HG02981 (cell line): Measurements from ENCODE around the gene ZNF579.

ENCODE experiments used
- ATAC-seq: cut with Tn5 transposase; IDR thresholded peaks from one replicate; pipeline ENCODE4 v1.9.1; 2021; ENCODE audit warnings: mild to moderate bottlenecking, moderate library complexity; ENCODE audit not compliant: unreplicated experiment

Gene ZNF579

DNA sequence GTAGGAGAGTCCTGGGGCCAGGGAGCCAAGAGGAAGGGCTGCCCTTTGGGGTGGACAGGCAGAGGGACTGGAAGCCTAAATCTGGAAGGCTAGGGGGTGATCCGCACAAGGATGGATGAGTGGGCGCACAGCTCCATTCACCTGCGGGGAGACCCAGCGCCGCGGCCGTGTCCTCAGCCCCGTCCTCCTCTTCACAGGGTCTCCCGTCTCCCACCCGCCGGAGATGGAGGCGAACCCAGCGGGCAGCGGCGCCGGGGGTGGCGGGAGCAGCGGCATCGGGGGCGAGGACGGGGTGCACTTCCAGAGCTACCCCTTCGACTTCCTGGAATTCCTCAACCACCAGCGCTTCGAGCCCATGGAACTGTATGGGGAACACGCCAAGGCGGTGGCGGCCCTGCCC is 32.7 kb upstream of the ZNF579 start:
- ATAC-seq: no peak

DNA sequence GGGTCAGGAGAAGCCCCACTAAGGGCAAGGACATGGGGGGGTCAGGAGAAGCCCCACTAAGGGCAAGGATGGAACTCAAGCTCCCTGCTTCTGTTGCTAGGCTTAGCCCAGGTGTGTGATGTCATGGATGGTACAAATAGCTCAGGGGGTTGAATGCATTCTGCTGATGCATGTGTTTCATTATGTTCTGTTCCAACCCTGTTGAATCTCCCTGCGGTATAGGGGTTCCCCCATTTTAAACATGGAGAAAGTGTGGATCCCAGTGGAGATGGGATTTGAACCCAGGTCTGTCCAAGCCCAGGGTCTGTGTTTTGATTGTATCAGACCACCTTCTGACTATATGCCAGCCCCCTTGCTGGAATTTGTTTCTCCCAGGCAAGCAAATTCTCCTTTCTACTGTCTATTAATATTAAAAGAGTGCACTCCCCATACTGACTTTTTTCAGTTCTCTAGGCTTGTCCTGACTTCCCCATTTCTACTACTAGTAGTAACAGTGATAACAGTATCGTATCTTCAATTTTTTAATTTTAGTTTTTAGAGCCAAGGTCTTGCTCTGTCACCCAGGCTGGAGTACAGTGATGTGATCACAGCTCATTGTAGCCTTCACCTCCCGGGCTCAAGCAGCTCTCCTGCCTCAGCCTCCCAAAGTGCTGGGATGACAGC is 31.5 kb upstream of the ZNF579 start:
- ATAC-seq: no peak

GRCh38 chr19:55611300-55611982 is 30.8 kb upstream of the ZNF579 start:
- no peak for ATAC-seq

GRCh38 chr19:55609326-55609725 is 28.7 kb upstream of the ZNF579 start:
- ATAC-seq: no peak

GRCh38 chr19:55606817-55607216 is 26.2 kb upstream of the ZNF579 start:
- no peak for ATAC-seq

GRCh38 chr19:55606471-55606787 is 25.8 kb upstream of the ZNF579 start:
- ATAC-seq: no peak

GRCh38 chr19:55605637-55606470 is 25.2 kb upstream of the ZNF579 start, which contains the start of gene ZNF865:
Gene ZNF865 (plus strand): TSS chr19:55605647. CDS start chr19:55613619, 7,972 bp downstream.
- ATAC-seq: peak; percentile 8

DNA sequence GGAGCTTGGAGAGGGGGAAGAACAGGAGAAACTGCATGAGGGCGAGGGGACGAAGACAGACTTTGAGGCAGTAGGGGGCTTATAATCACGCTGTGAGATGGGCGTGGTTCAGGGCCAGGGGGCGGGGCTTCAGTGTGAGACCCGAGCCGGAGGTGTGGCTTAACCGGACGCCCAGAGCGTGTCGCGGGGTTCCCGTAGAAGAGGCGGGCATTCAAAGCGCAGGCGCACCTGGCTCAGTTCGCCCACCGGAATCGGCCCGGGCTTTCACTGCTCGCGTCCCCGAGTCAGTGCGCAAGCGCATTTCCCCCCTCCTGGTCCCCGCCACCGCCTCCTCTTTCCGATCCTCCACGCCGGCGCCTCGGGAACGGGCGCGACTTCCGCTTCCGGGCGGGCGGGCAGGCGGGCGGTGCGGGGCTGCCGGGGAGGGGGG is 24.6 kb upstream of the ZNF579 start:
- ATAC-seq: peak; percentile 69

DNA sequence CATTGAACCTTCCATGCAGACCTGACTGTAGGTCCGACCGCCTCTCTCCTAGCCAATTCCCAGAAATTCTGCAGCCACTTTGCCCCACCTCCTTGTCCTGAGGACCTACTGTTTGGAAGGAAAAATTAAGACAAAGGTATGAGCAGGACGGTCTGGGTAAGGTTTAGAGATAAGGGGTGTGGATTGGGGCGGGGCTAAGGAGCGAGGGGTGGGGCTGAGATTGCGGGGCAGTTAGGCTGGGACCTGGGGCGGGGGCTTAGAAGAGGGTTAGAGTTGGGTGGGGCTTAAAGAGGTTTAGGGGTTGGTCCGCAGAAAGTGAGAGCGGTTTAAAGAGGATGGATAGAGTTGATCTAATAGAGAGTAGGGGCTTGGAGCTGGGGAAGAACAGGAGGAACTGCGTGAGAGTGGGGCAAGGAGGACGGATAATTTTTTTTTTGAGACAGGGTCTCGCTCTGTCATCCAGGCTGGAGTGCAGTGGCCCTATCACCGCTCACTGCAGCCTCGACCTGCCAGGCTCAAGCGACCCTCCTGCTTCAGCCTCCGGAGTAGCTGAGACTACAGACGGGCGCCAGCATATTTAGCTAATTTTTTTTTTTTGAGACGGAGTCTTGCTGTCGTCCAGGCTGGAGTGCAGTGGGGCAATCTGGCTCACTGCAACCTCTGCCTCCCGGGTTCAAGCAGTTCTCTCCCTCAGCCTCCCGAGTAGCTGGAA is 23.1 kb upstream of the ZNF579 start:
- ATAC-seq: no peak

GRCh38 chr19:55603115-55603514 is 22.5 kb upstream of the ZNF579 start:
- ATAC-seq: no peak

DNA sequence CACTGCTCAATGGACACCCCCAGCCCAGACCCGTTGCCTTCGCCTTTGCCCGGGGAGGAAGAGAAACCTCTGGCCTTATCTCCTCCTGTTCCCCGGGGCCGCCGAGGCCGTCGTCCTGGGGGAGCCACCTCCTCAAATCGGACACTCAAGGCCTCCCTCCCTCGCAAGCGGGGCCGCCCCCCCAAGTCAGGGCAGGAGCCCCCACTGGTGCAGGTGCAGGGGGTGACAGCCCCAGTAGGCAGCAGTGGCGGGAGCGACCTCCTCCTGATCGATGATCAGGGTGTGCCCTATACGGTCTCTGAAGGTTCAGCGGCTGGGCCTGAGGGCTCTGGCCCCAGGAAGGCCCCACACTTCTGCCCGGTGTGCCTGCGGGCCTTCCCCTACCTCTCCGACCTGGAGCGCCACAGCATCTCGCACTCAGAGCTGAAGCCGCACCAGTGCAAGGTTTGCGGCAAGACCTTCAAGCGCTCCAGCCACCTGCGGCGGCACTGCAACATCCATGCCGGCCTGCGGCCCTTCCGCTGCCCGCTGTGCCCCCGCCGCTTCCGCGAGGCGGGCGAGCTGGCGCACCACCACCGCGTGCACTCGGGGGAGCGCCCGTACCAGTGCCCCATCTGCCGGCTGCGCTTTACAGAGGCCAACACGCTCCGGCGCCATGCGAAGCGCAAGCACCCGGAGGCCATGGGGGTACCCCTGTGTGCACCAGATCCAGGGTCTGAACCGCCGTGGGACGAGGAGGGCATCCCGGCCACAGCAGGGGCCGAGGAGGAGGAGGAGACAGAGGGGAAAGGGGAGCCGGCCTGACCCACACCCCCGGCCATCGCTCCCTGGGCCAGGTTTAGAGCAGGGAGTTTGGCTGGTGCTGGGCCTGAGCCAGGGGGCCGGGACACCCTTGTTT is 21.7 kb upstream of the ZNF579 start:
- ATAC-seq: no peak

DNA sequence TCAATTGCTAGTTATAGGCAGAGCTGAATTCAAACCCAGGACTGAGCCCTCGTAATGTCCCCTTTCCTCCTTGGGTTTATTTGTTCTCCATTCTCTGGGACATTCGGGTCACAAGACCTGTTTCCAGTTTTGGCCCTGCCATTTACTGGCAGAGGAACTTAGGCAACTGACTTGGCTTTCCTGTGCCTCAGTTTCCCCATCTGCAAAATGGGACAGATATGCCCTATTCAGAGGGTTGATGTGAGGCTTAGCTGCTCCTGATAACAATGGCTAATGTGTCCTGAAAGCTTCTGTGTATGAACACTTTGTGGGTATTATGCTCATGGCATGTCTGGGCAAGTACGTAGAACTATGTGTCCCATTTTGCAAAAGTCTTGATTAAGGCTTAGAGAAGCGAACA is 20.4 kb upstream of the ZNF579 start:
- no peak for ATAC-seq

- ATAC-seq: no peak
Measured at GRCh38 chr19:55600662-55601028, 20.0 kb upstream of the ZNF579 start.

DNA sequence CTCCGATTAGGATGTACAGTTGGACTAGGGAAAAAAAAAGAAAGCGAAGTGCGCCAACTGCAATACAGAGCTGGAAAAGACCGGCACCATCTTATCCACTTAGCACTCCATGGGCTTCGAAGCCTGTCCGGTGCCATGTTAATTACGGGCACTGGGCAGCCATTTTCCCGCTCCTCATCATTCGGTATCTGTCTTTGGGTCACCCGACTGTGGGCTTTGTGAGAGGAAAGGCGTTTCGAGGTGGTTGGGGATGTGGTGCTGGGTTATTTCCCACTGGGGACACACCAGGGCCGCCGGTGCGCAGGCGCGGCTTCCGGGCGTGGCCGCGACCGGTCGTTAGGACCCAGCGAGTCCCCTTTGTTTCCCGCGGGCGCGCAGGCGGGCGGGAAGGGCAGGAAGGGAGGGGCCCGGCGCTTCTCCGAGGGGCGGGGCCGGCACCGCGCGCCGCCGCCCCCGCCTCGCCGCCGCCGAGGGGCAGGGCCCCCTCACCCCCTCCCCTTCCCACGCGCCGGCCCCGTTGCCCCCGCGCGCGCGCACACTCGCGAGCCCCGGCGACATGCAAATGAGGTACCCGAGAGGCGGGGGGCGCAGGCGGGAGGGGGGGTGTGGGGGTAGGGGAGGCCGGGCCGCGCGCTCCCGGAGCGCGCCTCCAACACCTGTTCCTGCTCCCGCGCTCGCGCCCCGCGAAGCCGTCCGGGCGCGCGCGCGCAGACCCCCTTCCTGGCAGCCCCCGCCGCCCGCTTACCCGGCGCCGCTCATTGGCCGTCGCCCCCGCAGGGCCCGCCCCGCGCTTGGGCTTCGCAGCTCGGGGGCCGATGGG is 19.4 kb upstream of the ZNF579 start, which contains the start of gene ZNF524:
Gene ZNF524, plus strand, starts transcription at position 447 of the 820 bp plus-strand sequence. CDS start 1,825 bp downstream, outside the sequence.
- ATAC-seq: peak; percentile 39

GRCh38 chr19:55599468-55599841 is 18.8 kb upstream of the ZNF579 start, which contains the start of gene FIZ1:
Gene FIZ1 (minus strand): TSS chr19:55599517. CDS start chr19:55597865, 1,652 bp downstream.
- ATAC-seq: peak; percentile 51

GRCh38 chr19:55598719-55599467 is 18.2 kb upstream of the ZNF579 start:
- ATAC-seq: peak; percentile 46

DNA sequence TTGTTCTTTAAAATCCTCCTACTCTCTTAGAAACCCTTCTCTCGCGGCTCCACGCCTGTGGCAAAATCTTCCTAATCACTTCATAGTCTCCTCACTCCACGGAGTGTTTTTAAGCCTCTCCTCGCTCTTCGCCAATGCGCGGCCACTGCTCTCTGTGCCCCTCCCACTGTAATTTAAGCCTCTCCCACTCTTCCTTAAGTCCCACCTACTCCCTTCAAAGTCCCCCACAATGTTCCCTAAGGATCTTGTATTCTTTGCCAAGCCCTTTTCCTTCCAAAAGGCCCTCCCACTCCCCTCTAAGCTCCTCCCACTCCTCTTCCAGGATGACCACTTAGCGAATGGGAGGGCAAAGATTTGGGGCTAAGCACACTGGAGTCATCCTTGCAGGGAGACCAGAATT is 17.4 kb upstream of the ZNF579 start:
- ATAC-seq: no peak

DNA sequence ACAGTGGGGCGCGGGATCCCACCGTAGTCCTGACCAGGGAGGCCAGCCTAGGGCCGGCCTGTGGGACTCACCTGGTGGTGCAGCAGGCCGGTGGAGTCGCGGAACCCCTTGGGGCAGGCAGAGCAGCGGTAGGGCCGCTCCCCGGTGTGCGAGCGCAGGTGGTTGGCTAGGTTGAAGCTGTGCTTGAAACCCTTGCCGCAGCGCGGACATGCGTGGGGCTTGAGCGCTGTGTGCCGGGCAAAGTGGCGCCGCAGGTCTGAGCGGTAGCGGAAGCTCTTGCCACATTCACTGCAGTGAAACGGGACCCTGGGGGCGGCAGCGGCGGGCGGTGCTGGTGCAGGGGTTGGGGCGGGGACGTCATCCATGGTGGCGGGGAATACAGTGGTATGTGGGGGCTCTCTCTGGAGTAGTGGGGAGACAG is 16.9 kb upstream of the ZNF579 start:
- no peak for ATAC-seq
